ENCODE results near the gene TEX264. TPM values are rescaled to one million over a fixed set of nuclear protein-coding genes. Genes with fewer than 3 reads are reported as not detected.
A peak's percentile ranks its signal among the peaks of the same experiment; 100 is the strongest.

TEX264 gene
- total RNA-seq, 1 experiment from 2014 or later = 46.4 TPM

GRCh38 chr3:51691021-51691420 is 20.0 kb downstream of the TEX264 start:
- CTCF ChIA-PET = interaction anchor here (0.6 to 2.3 kb wide), 6 partner anchors 10 to 1062 kb away, joined by 3 to 12 read pairs (median 4); partner anchors contain the start of gene TEX264
- BruUV-seq (replicated peaks) = no TSS peak
- POLR2A ChIA-PET = no interaction called here

GRCh38 chr3:51691949-51692348 is 20.9 kb downstream of the TEX264 start:
- Mint-ChIP-seq H3K27me3 (ENCODE audit: insufficient read depth, unreplicated experiment) (no peaks in the 10 kb centered on the region), H3K4me1 (ENCODE audit: insufficient read depth, unreplicated experiment) (peaks cover 6% of the 10 kb centered on the region), H3K4me3 (ENCODE audit: unreplicated experiment) (no peak overlapping the region), H3K27ac (ENCODE audit: low read depth, unreplicated experiment) (peak overlapping the region; percentile 14), H3K36me3 (ENCODE audit: insufficient read depth, unreplicated experiment) (peaks cover 59% of the 10 kb centered on the region), H3K9me3 (ENCODE audit: unreplicated experiment) (no peaks in the 10 kb centered on the region)
- no TSS peak for BruUV-seq (replicated peaks)
- CTCF ChIA-PET = interaction anchor here (0.6 to 2.3 kb wide), 4 partner anchors 11 to 303 kb away, joined by 3 to 12 read pairs (median 4); no protein-coding TSS in a partner anchor
- DNase-seq (ENCODE audit: unreplicated experiment) = no peak
- TF ChIP-seq CTCF (IDR thresholded peaks at IDR 0.05; ENCODE audit: unreplicated experiment) = no peak
- POLR2A ChIA-PET = no interaction called here
- intact Hi-C loops (cut with micrococcal nuclease) = no loop called here

More at GRCh38 chr3:51691021-51691420, 20.0 kb downstream of the TEX264 start:
- H3K9me3 Mint-ChIP-seq (ENCODE audit: unreplicated experiment) = no peaks in the 10 kb centered on the region
- H3K27me3 Mint-ChIP-seq (ENCODE audit: insufficient read depth, unreplicated experiment) = no peaks in the 10 kb centered on the region
- no peak for DNase-seq (ENCODE audit: unreplicated experiment)
- intact Hi-C loops (cut with micrococcal nuclease) = no loop called here
- no peak overlapping the region for H3K27ac Mint-ChIP-seq (ENCODE audit: low read depth, unreplicated experiment)
- H3K4me1 Mint-ChIP-seq (ENCODE audit: insufficient read depth, unreplicated experiment) = peaks cover 12% of the 10 kb centered on the region
- TF ChIP-seq CTCF (IDR thresholded peaks at IDR 0.05; ENCODE audit: unreplicated experiment) = no peak
- peaks cover 60% of the 10 kb centered on the region for H3K36me3 Mint-ChIP-seq (ENCODE audit: insufficient read depth, unreplicated experiment)
- H3K4me3 Mint-ChIP-seq (ENCODE audit: unreplicated experiment) = no peak overlapping the region

- H3K36me3 Mint-ChIP-seq (ENCODE audit: insufficient read depth, unreplicated experiment) = peaks cover 60% of the 10 kb centered on the region
- H3K27me3 Mint-ChIP-seq (ENCODE audit: insufficient read depth, unreplicated experiment) = no peaks in the 10 kb centered on the region
- H3K27ac Mint-ChIP-seq (ENCODE audit: low read depth, unreplicated experiment) = no peak overlapping the region
- ChIA-PET CTCF (interaction anchor here (1.0 to 1.2 kb wide), 2 partner anchors 191 to 304 kb away, joined by 3 read pairs; no protein-coding TSS in a partner anchor), POLR2A (no interaction called here)
- H3K4me1 Mint-ChIP-seq (ENCODE audit: insufficient read depth, unreplicated experiment) = no peaks in the 10 kb centered on the region
- BruUV-seq (replicated peaks) = no TSS peak
- no peak for TF ChIP-seq CTCF (IDR thresholded peaks at IDR 0.05; ENCODE audit: unreplicated experiment)
- intact Hi-C loops (cut with micrococcal nuclease) = no loop called here
- no peak overlapping the region for H3K4me3 Mint-ChIP-seq (ENCODE audit: unreplicated experiment)
- no peak for DNase-seq (ENCODE audit: unreplicated experiment)
- H3K9me3 Mint-ChIP-seq (ENCODE audit: unreplicated experiment) = no peaks in the 10 kb centered on the region
Measured at GRCh38 chr3:51692980-51693395, 21.9 kb downstream of the TEX264 start.

- Mint-ChIP-seq H3K36me3 (ENCODE audit: insufficient read depth, unreplicated experiment) (peaks cover 55% of the 10 kb centered on the region), H3K27ac (ENCODE audit: low read depth, unreplicated experiment) (no peak overlapping the region), H3K27me3 (ENCODE audit: insufficient read depth, unreplicated experiment) (no peaks in the 10 kb centered on the region), H3K4me1 (ENCODE audit: insufficient read depth, unreplicated experiment) (no peaks in the 10 kb centered on the region), H3K9me3 (ENCODE audit: unreplicated experiment) (no peaks in the 10 kb centered on the region), H3K4me3 (ENCODE audit: unreplicated experiment) (no peak overlapping the region)
- POLR2A ChIA-PET = interaction anchor here (0.6 to 1.4 kb wide), 2 partner anchors 9 kb away, joined by 3 to 6 read pairs; no protein-coding TSS in a partner anchor
- intact Hi-C loops (cut with micrococcal nuclease) = no loop called here
- no peak for TF ChIP-seq CTCF (IDR thresholded peaks at IDR 0.05; ENCODE audit: unreplicated experiment)
- DNase-seq (ENCODE audit: unreplicated experiment) = no peak
- no TSS peak for BruUV-seq (replicated peaks)
- CTCF ChIA-PET = interaction anchor here (1.3 to 2.6 kb wide), 2 partner anchors 15 to 27 kb away, joined by 4 to 9 read pairs; no protein-coding TSS in a partner anchor
Measured at GRCh38 chr3:51696954-51697353, 25.9 kb downstream of the TEX264 start.

All from MCF 10A (cell line).